CD4-positive, CD25-positive, alpha-beta regulatory T cell (primary cell): ENCODE measurements around the gene FAM53B. TPM values are rescaled to one million over a fixed set of nuclear protein-coding genes. Genes with fewer than 3 reads are reported as not detected.

Source experiments
- ATAC-seq, 2 donors: fragments of 150-1000 bp; cut with Tn5 transposase; one replicate each; pipeline ENCODE4 v1.10.0; 2021; ENCODE audit warnings: low read depth in 2 of 2, moderate number of reproducible peaks in 2 of 2, moderate library complexity in 1 of 2
- DNase-seq, 3 donors: peaks; one replicate each; pipeline versions ENCODE4 v3.0.0 to v3.0.0-alpha.2; 2012 to 2022; ENCODE audit warnings: mixed read lengths in 1 of 3
- H3K27ac ChIP-seq: one replicate; pipeline ENCODE4 v1.7.0; 2013; ENCODE audit warnings: mild to moderate bottlenecking, low read length; ENCODE audit not compliant: insufficient read depth, poor library complexity, severe bottlenecking
- H3K27me3 ChIP-seq: one replicate; pipeline ENCODE4 v1.7.0; 2013; ENCODE audit warnings: low read length; ENCODE audit not compliant: control insufficient read depth, insufficient read depth
- H3K36me3 ChIP-seq: one replicate; pipeline ENCODE4 v1.7.0; 2013; ENCODE audit warnings: mild to moderate bottlenecking, low read length, moderate library complexity; ENCODE audit not compliant: control insufficient read depth, insufficient read depth
- H3K4me1 ChIP-seq: 2 replicates; pipeline ENCODE4 v1.7.0; 2013; ENCODE audit warnings: mild to moderate bottlenecking, low read length; ENCODE audit not compliant: insufficient read depth, control insufficient read depth, poor library complexity, severe bottlenecking
- H3K4me3 ChIP-seq: one replicate; pipeline ENCODE4 v1.7.0; 2013; ENCODE audit warnings: low read depth, mild to moderate bottlenecking, low read length, moderate library complexity
- H3K9me3 ChIP-seq, 2 experiments: 1 replicate in 1 of 2; 2 replicates in 1 of 2; pipeline ENCODE4 v1.7.0; 2013; ENCODE audit warnings: low read length in 2 of 2, mild to moderate bottlenecking in 1 of 2, moderate library complexity in 1 of 2; ENCODE audit not compliant: control insufficient read depth in 2 of 2
- H3K27ac Mint-ChIP-seq, 3 donors: one replicate each; pipeline ENCODE4 v1.8.0; 2020 to 2022; ENCODE audit warnings: mild to moderate bottlenecking in 3 of 3, mixed read lengths in 3 of 3, moderate library complexity in 2 of 3
- H3K27me3 Mint-ChIP-seq: one replicate; pipeline ENCODE4 v1.8.0; 2022; ENCODE audit warnings: mild to moderate bottlenecking, mixed read lengths
- H3K36me3 Mint-ChIP-seq: one replicate; pipeline ENCODE4 v1.8.0; 2020; ENCODE audit warnings: mixed read lengths
- H3K4me1 Mint-ChIP-seq, 4 donors: one replicate each; pipeline ENCODE4 v1.8.0; 2020 to 2022; ENCODE audit warnings: mixed read lengths in 4 of 4, mild to moderate bottlenecking in 1 of 4
- H3K4me3 Mint-ChIP-seq, 4 donors: one replicate each; pipeline ENCODE4 v1.8.0; 2020 to 2022; ENCODE audit warnings: mild to moderate bottlenecking in 4 of 4, mixed read lengths in 4 of 4, moderate library complexity in 3 of 4
- H3K9me3 Mint-ChIP-seq, 7 donors: one replicate each; pipeline ENCODE4 v1.8.0; 2020 to 2022; ENCODE audit warnings: mixed read lengths in 7 of 7, mild to moderate bottlenecking in 3 of 7, moderate library complexity in 2 of 7
- polyA plus RNA-seq, 4 donors: library from polyadenylated mRNA; unstranded; fragments of 300-500 nt; fragmentation: Illumina TruSeq; gene quantifications; one replicate each; pipeline ENCODE4 v1.2.3, GENCODE V29; 2021
- total RNA-seq: library from RNA; stranded (reverse); gene quantifications from one replicate; pipeline ENCODE4 v1.2.3, GENCODE V29; 2022

FAM53B gene
- total and polyA plus RNA-seq, 5 donors from 2014 or later, result 5.8 to 116 (median 15.0) TPM

DNA sequence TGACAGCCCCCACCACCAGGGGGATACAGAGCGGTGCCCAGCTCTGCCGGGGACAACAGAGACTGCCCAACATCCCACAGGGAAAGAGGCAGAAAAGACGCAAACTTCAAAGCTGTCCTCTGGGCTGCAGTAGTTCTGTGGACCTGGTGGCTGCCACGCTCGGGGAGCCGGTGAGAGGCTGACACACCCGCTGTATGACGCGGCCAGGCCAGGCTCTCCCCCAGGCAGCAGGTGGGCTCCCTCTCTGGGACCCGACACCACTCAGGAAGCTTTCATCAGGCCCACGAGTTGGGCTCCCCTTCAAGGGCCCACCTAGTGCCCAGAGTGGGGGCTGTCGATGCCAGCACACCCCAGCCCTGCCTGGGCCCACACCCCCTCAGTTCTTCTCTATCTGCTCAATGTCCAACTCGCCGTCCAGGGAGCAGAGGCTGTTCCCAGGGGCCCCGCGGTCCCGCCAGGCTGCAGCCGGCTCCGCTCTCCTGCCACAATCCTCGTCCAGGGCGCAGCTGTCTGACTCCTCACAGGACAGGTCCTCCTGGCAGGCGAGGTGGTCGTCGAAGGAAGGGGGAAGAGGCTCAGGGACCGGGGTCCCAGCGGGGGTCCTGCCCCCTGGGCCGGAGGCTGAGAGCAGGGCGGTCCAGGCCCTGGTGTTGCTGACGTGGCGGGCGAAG, 121.2 kb downstream of the FAM53B start:
- H3K27ac Mint-ChIP-seq, result peak overlapping the region in 1 of 3 donors; percentile 74

DNA sequence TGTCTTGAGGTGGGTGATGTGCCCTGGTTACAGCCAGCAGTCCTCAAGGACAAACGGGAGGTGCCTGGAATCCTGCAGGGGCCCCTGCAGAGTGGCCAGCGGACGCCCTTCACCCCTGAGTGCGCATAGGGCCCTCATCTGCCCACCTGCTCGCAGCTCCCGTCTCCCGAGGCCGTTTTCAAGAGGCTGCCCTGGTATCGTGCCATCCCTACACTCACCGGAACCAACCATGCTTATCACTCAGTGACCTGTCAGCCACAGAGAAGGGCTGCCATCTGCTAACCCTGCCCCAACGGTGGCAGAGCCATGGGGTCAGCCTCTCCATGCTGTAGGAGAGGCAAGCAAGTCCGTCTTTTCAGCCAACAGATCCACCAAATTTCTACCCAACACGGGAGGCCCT, 122.0 kb downstream of the FAM53B start:
- H3K27ac ChIP-seq, result no peak overlapping the region
- ATAC-seq (no peak), DNase-seq (no peak)
- Mint-ChIP-seq H3K27me3 (no peaks in the 10 kb centered on the region), H3K9me3 (no peaks in the 10 kb centered on the region), H3K4me1 (peaks cover 7 to 55% (median 26%) of the 10 kb centered on the region in 4 donors), H3K36me3 (peaks cover 7% of the 10 kb centered on the region), H3K27ac (no peak overlapping the region), H3K4me3 (no peak overlapping the region)
- peaks cover 28% of the 10 kb centered on the region for H3K36me3 ChIP-seq
- no peaks in the 10 kb centered on the region for H3K9me3 ChIP-seq
- H3K4me3 ChIP-seq, result no peak overlapping the region
- H3K4me1 ChIP-seq, result peaks cover 44% of the 10 kb centered on the region
- H3K27me3 ChIP-seq, result no peaks in the 10 kb centered on the region

More for the DNA sequence above, 121.2 kb downstream of the FAM53B start:
- no peaks in the 10 kb centered on the region for H3K9me3 ChIP-seq
- no peak overlapping the region for H3K4me3 ChIP-seq
- Mint-ChIP-seq H3K4me3 (peak overlapping the region in 1 of 4 donors; percentile 43), H3K36me3 (peaks cover 7% of the 10 kb centered on the region), H3K27me3 (no peaks in the 10 kb centered on the region), H3K4me1 (peaks cover 7 to 60% (median 30%) of the 10 kb centered on the region in 4 donors), H3K9me3 (no peaks in the 10 kb centered on the region)
- no peaks in the 10 kb centered on the region for H3K27me3 ChIP-seq
- H3K27ac ChIP-seq, result no peak overlapping the region
- ATAC-seq (no peak), DNase-seq (no peak)
- H3K4me1 ChIP-seq, result peaks cover 53% of the 10 kb centered on the region
- peaks cover 28% of the 10 kb centered on the region for H3K36me3 ChIP-seq

DNA sequence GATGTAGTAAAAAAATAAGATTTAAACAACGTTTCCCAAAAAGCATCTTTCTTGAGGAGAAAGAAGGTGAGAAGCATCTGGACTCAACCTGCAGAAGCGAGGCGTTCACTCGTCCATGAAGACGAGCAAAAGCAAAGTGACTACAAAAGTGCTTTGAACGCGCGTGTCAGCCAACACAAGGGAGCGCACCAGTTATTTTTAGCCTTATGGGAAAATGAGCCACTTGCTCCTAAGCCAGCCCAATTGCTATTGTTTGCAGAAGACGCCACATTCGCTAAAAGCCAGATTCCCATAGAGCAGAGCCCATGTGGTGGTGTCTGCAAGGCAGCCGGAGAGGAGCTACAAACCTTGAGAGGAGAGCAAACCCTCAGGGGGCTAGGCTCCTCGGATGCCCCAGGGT, 122.5 kb downstream of the FAM53B start:
- H3K9me3 Mint-ChIP-seq, result no peaks in the 10 kb centered on the region
- H3K36me3 Mint-ChIP-seq, result peaks cover 10% of the 10 kb centered on the region
- ATAC-seq, result no peak
- no peaks in the 10 kb centered on the region for H3K27me3 ChIP-seq
- no peak for DNase-seq
- H3K36me3 ChIP-seq, result peaks cover 28% of the 10 kb centered on the region
- H3K27me3 Mint-ChIP-seq, result no peaks in the 10 kb centered on the region
- no peak overlapping the region for H3K27ac Mint-ChIP-seq
- no peak overlapping the region for H3K27ac ChIP-seq
- H3K4me3 ChIP-seq, result no peak overlapping the region
- no peaks in the 10 kb centered on the region for H3K9me3 ChIP-seq
- H3K4me1 Mint-ChIP-seq, result peaks cover 3 to 52% (median 22%) of the 10 kb centered on the region in 4 donors
- H3K4me3 Mint-ChIP-seq, result no peak overlapping the region
- H3K4me1 ChIP-seq, result peaks cover 39% of the 10 kb centered on the region

DNA sequence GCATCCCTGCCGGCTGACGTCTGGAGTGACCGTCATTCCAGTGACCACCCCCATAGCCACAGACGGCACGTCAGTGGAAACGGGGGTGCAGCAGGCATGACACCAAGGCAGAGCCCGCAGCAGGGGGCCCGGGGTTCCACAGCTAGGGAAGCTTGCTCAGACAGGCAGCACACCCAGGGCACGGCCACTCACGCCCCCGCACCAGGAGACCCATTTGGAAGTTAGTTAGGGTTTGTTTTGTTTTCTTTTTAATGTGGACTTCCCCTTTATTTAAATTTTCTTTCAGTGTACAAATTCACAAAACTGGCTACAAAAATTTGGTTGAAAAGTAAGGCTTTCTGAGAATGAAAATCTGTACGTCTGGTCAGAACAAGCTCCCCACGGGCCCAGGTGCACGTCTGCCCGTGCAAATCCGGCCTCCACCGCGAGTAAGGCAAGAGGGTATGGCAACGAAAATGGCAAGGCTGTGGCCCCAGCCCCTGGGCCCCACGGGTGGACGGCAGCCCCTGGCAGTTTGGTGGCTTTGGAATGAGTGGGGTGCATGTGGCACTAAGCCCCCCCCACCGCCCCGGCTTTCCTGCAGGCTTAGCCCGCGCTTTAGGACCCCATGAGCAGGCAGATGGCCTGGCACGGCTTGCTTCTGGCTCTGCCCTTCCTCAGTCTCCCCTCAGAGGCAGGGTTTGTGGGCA, 124.2 kb downstream of the FAM53B start:
- Mint-ChIP-seq H3K27ac (peak overlapping the region; percentile 56 to 71 (median 67)), H3K4me3 (no peak overlapping the region), H3K36me3 (peaks cover 10% of the 10 kb centered on the region), H3K9me3 (peaks cover 0 to 2% (median 0%) of the 10 kb centered on the region in 7 donors), H3K4me1 (peaks cover 0 to 49% (median 18%) of the 10 kb centered on the region in 4 donors), H3K27me3 (no peaks in the 10 kb centered on the region)
- Histone ChIP-seq H3K9me3 (no peaks in the 10 kb centered on the region), H3K36me3 (peaks cover 29% of the 10 kb centered on the region), H3K4me1 (peaks cover 36% of the 10 kb centered on the region), H3K27me3 (no peaks in the 10 kb centered on the region), H3K4me3 (no peak overlapping the region), H3K27ac (no peak overlapping the region)
- ATAC-seq (no peak), DNase-seq (no peak)

DNA sequence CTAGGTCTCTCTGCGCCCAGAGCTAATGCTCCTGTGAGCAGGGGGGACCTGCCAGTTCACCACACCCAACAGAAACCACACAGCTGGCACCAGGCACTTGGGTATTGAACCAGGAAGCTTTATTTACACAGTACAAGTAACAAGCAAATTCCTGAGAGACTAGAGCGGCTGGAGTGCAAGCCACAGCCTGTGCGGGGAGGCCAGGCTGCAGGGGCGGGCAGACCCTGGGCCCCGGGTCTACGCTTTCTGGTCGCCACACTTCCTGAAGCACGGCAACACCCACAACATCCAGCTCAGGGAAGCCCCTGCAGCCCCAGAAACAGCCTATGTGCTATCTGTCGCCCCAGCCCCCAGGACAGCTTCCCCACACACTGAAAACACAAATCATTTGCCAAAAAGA, 125.0 kb downstream of the FAM53B start:
- peaks cover 29% of the 10 kb centered on the region for H3K36me3 ChIP-seq
- H3K36me3 Mint-ChIP-seq, result peaks cover 10% of the 10 kb centered on the region

DNA sequence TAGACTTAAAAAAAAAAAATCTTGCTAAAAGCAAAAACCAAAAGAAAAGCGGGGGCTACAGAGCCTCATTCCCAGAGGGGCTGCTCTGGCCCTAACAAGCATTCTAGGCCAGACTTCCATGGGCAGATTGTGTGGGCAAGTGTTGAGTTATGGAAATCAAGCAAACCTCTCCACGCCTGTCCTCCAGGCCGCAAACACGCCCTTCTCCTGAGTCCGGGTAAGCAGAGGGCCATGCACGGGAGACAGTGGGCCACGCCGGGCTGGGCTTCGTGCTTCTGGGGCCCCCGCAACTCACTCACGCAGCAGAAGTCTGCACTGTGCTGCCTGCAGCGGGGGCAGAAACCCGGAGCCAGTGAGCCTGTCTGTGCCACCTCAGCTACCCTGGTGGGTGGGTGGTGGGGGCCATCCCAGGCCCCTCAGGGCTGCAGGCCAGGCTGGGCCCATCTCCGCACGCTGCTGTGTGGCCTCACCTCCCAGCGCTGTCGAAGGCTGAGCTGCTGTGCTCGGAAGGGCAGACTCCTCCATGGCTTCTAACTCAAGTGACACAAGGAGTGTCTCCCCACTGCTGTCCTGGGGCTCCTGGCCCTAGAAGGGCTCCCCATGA, 125.6 kb downstream of the FAM53B start:
- H3K4me1 ChIP-seq, result peaks cover 46% of the 10 kb centered on the region
- Mint-ChIP-seq H3K9me3 (peaks cover 0 to 2% (median 0%) of the 10 kb centered on the region in 7 donors), H3K27ac (peak overlapping the region in 2 of 3 donors; percentile 78 to 94), H3K36me3 (peaks cover 7% of the 10 kb centered on the region), H3K4me3 (peak overlapping the region in 1 of 4 donors; percentile 51), H3K27me3 (no peaks in the 10 kb centered on the region), H3K4me1 (peaks cover 0 to 51% (median 17%) of the 10 kb centered on the region in 4 donors)
- DNase-seq (no peak), ATAC-seq (no peak)
- no peaks in the 10 kb centered on the region for H3K27me3 ChIP-seq
- peak overlapping the region; percentile 25 for H3K27ac ChIP-seq
- H3K36me3 ChIP-seq, result peaks cover 29% of the 10 kb centered on the region
- no peak overlapping the region for H3K4me3 ChIP-seq
- H3K9me3 ChIP-seq, result no peaks in the 10 kb centered on the region

More for the DNA sequence above, 125.0 kb downstream of the FAM53B start:
- Histone ChIP-seq H3K4me1 (peaks cover 40% of the 10 kb centered on the region), H3K4me3 (no peak overlapping the region), H3K27ac (no peak overlapping the region), H3K9me3 (no peaks in the 10 kb centered on the region), H3K27me3 (no peaks in the 10 kb centered on the region)
- no peaks in the 10 kb centered on the region for H3K27me3 Mint-ChIP-seq
- peak overlapping the region; percentile 56 to 94 (median 71) for H3K27ac Mint-ChIP-seq
- peaks cover 0 to 2% (median 0%) of the 10 kb centered on the region in 7 donors for H3K9me3 Mint-ChIP-seq
- H3K4me3 Mint-ChIP-seq, result no peak overlapping the region
- peak; percentile 23 to 33 for ATAC-seq
- no peak for DNase-seq
- peaks cover 0 to 50% (median 19%) of the 10 kb centered on the region in 4 donors for H3K4me1 Mint-ChIP-seq

DNA sequence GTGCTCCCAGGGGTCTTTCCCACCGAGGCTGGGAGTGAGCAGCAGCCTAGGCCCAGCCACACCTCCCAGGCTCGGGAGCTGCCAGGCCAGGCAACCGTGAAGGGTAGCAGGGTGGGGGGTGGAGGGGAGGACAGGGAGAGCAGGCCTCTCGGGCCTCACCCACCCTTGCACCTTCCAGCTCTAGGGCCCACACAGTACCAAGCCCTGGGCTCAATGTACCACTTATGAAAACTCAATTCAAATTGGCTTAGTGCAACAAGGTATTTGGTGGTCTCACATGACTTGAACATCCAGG, 127.4 kb downstream of the FAM53B start:
- H3K9me3 Mint-ChIP-seq, result peaks cover 0 to 2% (median 0%) of the 10 kb centered on the region in 7 donors
- H3K4me1 Mint-ChIP-seq, result peaks cover 0 to 64% (median 23%) of the 10 kb centered on the region in 4 donors
- H3K27me3 Mint-ChIP-seq, result no peaks in the 10 kb centered on the region
- H3K36me3 ChIP-seq, result peaks cover 13% of the 10 kb centered on the region
- DNase-seq (no peak), ATAC-seq (no peak)
- peak overlapping the region in 1 of 3 donors; percentile 65 for H3K27ac Mint-ChIP-seq
- H3K36me3 Mint-ChIP-seq, result peaks cover 6% of the 10 kb centered on the region
- no peaks in the 10 kb centered on the region for H3K27me3 ChIP-seq
- no peak overlapping the region for H3K4me3 ChIP-seq
- H3K4me3 Mint-ChIP-seq, result no peak overlapping the region
- no peak overlapping the region for H3K27ac ChIP-seq
- H3K9me3 ChIP-seq, result no peaks in the 10 kb centered on the region
- H3K4me1 ChIP-seq, result peaks cover 64% of the 10 kb centered on the region
